Measurements from ENCODE around the gene CNBD2. TPM values are rescaled to one million over a fixed set of nuclear protein-coding genes. Genes with fewer than 3 reads are reported as not detected.

Gene CNBD2
- total and polyA plus RNA-seq, 10 of the 15 experiments (the other 5 are each of a cell fraction or from before 2014, with no cell fraction given) = 0.86 to 7.4 (median 4.6) TPM

GRCh38 chr20:35968930-35969329, 540 bp downstream of the CNBD2 start (continued):
- TF ChIP-seq JUND (IDR thresholded peaks at IDR 0.05; ENCODE audit: low read depth, low read length) (no peak), SMAD1 (IDR thresholded peaks at IDR 0.05; ENCODE audit: low read depth, partially characterized antibody) (no peak), MYC (IDR thresholded peaks at IDR 0.05; ENCODE audit: insufficient read depth, insufficient read length, insufficient replicate concordance, low read length, severe bottlenecking) (no peak)

- POLR2A ChIA-PET = no interaction called here
- SMC1A ChIA-PET (ENCODE audit: uncharacterized antibody, unreplicated experiment) = no interaction called here
- TF ChIP-seq WRNIP1 (IDR thresholded peaks at IDR 0.05; ENCODE audit: borderline replicate concordance, low read depth, low read length) (no peak), SREBF1 (IDR thresholded peaks at IDR 0.05; ENCODE audit: low read length) (no peak), CEBPZ (IDR thresholded peaks at IDR 0.05; ENCODE audit: low read depth, low read length) (no peak), GATAD2B (conservative IDR thresholded peaks at IDR 0.05; ENCODE audit: low read depth) (no peak), CBX3 (IDR thresholded peaks at IDR 0.05; ENCODE audit: borderline replicate concordance, low read depth) (no peak), ZNF384 (IDR thresholded peaks at IDR 0.05; ENCODE audit: borderline replicate concordance, low read depth, low read length) (no peak), TCF12 (IDR thresholded peaks at IDR 0.05; ENCODE audit: low read depth, low read length) (no peak), ZBTB40 (IDR thresholded peaks at IDR 0.05; ENCODE audit: borderline replicate concordance) (no peak), PBX3 (IDR thresholded peaks at IDR 0.05; ENCODE audit: insufficient replicate concordance, low read depth, low read length) (no peak), TBL1XR1 (IDR thresholded peaks at IDR 0.05; ENCODE audit: low read depth, low read length) (no peak), NBN (IDR thresholded peaks at IDR 0.05) (no peak), ZZZ3 (IDR thresholded peaks at IDR 0.05; ENCODE audit: control insufficient read depth, insufficient read length, low read depth) (no peak)
Measured at GRCh38 chr20:35971981-35972380, 3.6 kb downstream of the CNBD2 start.

More at GRCh38 chr20:35971981-35972380, 3.6 kb downstream of the CNBD2 start:
- Histone ChIP-seq H3K9ac (ENCODE audit: control insufficient read depth, insufficient read depth, low read length) (no peak overlapping the region), H3K9me3 (replicated peaks; ENCODE audit: control insufficient read depth, insufficient read depth, low read length) (no peaks in the 10 kb centered on the region), H3K79me2 (ENCODE audit: control insufficient read depth, insufficient read depth, low read length) (no peaks in the 10 kb centered on the region), H3K4me2 (ENCODE audit: control insufficient read depth, insufficient read depth) (no peak overlapping the region), H3K36me3 (ENCODE audit: control insufficient read depth in 2 of 2, insufficient read depth in 2 of 2, low read length in 1 of 2) (no peaks in the 10 kb centered on the region), H4K20me1 (ENCODE audit: control insufficient read depth, insufficient read depth) (no peaks in the 10 kb centered on the region), H3K27me3 (replicated peaks in 1 of 2; ENCODE audit: control insufficient read depth in 2 of 2, insufficient read depth in 2 of 2, low read length in 1 of 2) (no peaks in the 10 kb centered on the region; a peak in 1 of 4 replicates), H3K27ac (ENCODE audit: control insufficient read depth, insufficient read depth) (no peak overlapping the region), H3K4me1 (ENCODE audit: control insufficient read depth, insufficient read depth, low read length) (no peaks in the 10 kb centered on the region), H3K4me3 (no peak overlapping the region), H2AFZ (ENCODE audit: control insufficient read depth, low read depth, low read length) (no peak overlapping the region)
- ATAC-seq (no peak), DNase-seq (ENCODE audit: low read depth, low spot score) (no peak), FAIRE-seq (no peak)
- intact Hi-C loops (cut with micrococcal nuclease; ENCODE audit: unreplicated experiment) (no loop called here), in situ Hi-C loops (cut with MboI) (no loop called here)
- CTCF ChIA-PET = interaction anchor here (1.0 to 1.8 kb wide), 3 partner anchors 9 to 231 kb away, joined by 3 to 6 read pairs (median 3); no protein-coding TSS in a partner anchor
- 28% methylated on average over 2 of the region's 2 CpGs for whole genome bisulfite sequencing (ENCODE audit: insufficient coverage, insufficient replicate concordance, low lambda C conversion rate, missing lambda C conversion rate)
- BruUV-seq (replicated peaks) = no TSS peak
- RAD21 ChIA-PET (ENCODE audit: unreplicated experiment) = no interaction called here

Measured in GM12878 (cell line).